Measurements from ENCODE around the gene IKZF5. TPM values are rescaled to one million over a fixed set of nuclear protein-coding genes. Genes with fewer than 3 reads are reported as not detected.

The IKZF5 gene
- total RNA-seq, 1 experiment from 2014 or later: 12.5 TPM

- no peak overlapping the region for H3K27ac Mint-ChIP-seq
- Histone ChIP-seq H2BK12ac (ENCODE audit: insufficient read length, low read depth, low read length) (no peak overlapping the region), H3K27ac (ENCODE audit: insufficient read length, low read depth, low read length) (no peak overlapping the region), H3K4me1 (ENCODE audit: insufficient read depth, low read length) (no peaks in the 10 kb centered on the region; the same call in 1 of the 2 replicates), H2BK120ac (ENCODE audit: low read depth, low read length, poor library complexity, severe bottlenecking) (no peak overlapping the region), H2AFZ (ENCODE audit: low read length) (no peak overlapping the region), H3K27me3 (ENCODE audit: insufficient read depth, low read length) (no peaks in the 10 kb centered on the region), H3K79me2 (ENCODE audit: insufficient read depth, low read length) (no peaks in the 10 kb centered on the region), H3K56ac (ENCODE audit: insufficient read length, low read depth, low read length) (no peak overlapping the region), H3K18ac (ENCODE audit: insufficient read length, low read depth, low read length) (no peak overlapping the region), H4K20me1 (ENCODE audit: control insufficient read depth, insufficient read depth, insufficient read length) (no peaks in the 10 kb centered on the region), H3K4ac (ENCODE audit: low read depth, low read length) (no peak overlapping the region), H3K14ac (ENCODE audit: insufficient read depth, low read length) (no peak overlapping the region), H4K5ac (ENCODE audit: insufficient read length, low read depth, low read length) (no peak overlapping the region), H3T11ph (ENCODE audit: low read length) (no peak overlapping the region), H4K91ac (ENCODE audit: insufficient read length, low read depth, low read length) (no peak overlapping the region), H2AK5ac (ENCODE audit: insufficient read length, low read length) (no peak overlapping the region), H2BK5ac (ENCODE audit: insufficient read length, low read length) (no peak overlapping the region), H2BK15ac (ENCODE audit: low read depth, low read length) (no peak overlapping the region), H2BK20ac (ENCODE audit: low read depth, low read length, poor library complexity, severe bottlenecking) (no peak overlapping the region), H3K9ac (ENCODE audit: extremely low read depth, insufficient read length, low read length) (no peak overlapping the region), H3K23ac (ENCODE audit: insufficient read length, low read depth, low read length) (no peak overlapping the region), H3K4me2 (ENCODE audit: insufficient read depth, insufficient read length, low read length) (no peak overlapping the region), H3K9me3 (ENCODE audit: control insufficient read depth, low read depth, low read length) (no peaks in the 10 kb centered on the region), H3K23me2 (ENCODE audit: insufficient read length, low read depth, low read length, poor library complexity, severe bottlenecking) (no peaks in the 10 kb centered on the region), H3K79me1 (ENCODE audit: insufficient read depth, low read depth, low read length, poor library complexity, severe bottlenecking) (no peaks in the 10 kb centered on the region), H4K8ac (replicated peaks; ENCODE audit: insufficient read length, low read depth, low read length) (no peak overlapping the region)
- peaks cover 1 to 19% (median 14%) of the 10 kb centered on the region in 3 experiments; a peak in 6 of 7 replicates for H3K36me3 Mint-ChIP-seq (ENCODE audit: insufficient read depth in 1 of 3, low read depth in 3 of 3)
- H3K4me1 Mint-ChIP-seq: peaks cover 9 to 19% of the 10 kb centered on the region in 2 experiments
- no peak for TF ChIP-seq CTCF (conservative IDR thresholded peaks at IDR 0.05)
- H3K27me3 Mint-ChIP-seq (ENCODE audit: low read depth): no peaks in the 10 kb centered on the region
- no peak overlapping the region for H3K4me3 Mint-ChIP-seq
- no peaks in the 10 kb centered on the region for H3K9me3 Mint-ChIP-seq
- DNase-seq: no peak
These were observed 31.0 kb upstream of the IKZF5 start for GRCh38 chr10:123039632-123039930.

Data from H9 (cell line).